PFSK-1 (cell line): ENCODE data around the gene ABCC6.

ENCODE experiments used
- FOXP2 ChIP-seq: optimal IDR thresholded peaks from 2 replicates; pipeline ENCODE3; 2011; ENCODE audit warnings: borderline replicate concordance, control low read depth, inconsistent platforms; ENCODE audit not compliant: insufficient read depth; ENCODE audit errors: extremely low read length, extremely low read depth
- SIN3A ChIP-seq: IDR thresholded peaks from 2 replicates; pipeline ENCODE4 v1.6.1; 2012; ENCODE audit warnings: mild to moderate bottlenecking, low read length, moderate library complexity, borderline replicate concordance; ENCODE audit not compliant: insufficient read depth
- TF ChIP-seq, protein P1 (sequence below), 2 experiments: IDR thresholded peaks; 2 replicates each; pipeline versions ENCODE4 v1.6.1 to v1.8.0; 2011 to 2012; ENCODE audit warnings: low read depth in 2 of 2, low read length in 2 of 2, control low read depth in 1 of 2, inconsistent platforms in 1 of 2, mild to moderate bottlenecking in 1 of 2, moderate library complexity in 1 of 2; ENCODE audit not compliant: insufficient read depth in 1 of 2

DNA sequence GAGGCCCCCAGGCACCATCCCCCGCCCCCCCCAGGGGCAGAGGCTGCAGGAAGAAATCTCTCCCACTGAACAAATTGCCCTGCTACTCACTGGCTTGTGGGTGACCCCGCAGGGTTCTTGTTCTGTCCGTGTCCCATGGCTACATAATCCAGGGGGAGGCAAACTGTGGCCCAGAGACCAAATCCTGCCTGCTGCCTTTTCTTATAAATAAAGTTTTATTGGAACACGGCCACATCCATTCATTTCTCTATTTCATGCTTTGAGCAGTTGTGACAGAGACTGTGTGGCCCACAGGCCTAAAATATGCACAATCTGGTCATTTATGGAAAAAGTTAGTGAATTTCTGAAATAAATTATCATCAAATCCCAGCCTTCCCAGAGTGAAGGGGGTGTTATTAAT, 38.2 kb downstream of the ABCC6 start:
- TF ChIP-seq FOXP2: no peak
- no peak for TF ChIP-seq SIN3A
- TF ChIP-seq, protein P1, sequence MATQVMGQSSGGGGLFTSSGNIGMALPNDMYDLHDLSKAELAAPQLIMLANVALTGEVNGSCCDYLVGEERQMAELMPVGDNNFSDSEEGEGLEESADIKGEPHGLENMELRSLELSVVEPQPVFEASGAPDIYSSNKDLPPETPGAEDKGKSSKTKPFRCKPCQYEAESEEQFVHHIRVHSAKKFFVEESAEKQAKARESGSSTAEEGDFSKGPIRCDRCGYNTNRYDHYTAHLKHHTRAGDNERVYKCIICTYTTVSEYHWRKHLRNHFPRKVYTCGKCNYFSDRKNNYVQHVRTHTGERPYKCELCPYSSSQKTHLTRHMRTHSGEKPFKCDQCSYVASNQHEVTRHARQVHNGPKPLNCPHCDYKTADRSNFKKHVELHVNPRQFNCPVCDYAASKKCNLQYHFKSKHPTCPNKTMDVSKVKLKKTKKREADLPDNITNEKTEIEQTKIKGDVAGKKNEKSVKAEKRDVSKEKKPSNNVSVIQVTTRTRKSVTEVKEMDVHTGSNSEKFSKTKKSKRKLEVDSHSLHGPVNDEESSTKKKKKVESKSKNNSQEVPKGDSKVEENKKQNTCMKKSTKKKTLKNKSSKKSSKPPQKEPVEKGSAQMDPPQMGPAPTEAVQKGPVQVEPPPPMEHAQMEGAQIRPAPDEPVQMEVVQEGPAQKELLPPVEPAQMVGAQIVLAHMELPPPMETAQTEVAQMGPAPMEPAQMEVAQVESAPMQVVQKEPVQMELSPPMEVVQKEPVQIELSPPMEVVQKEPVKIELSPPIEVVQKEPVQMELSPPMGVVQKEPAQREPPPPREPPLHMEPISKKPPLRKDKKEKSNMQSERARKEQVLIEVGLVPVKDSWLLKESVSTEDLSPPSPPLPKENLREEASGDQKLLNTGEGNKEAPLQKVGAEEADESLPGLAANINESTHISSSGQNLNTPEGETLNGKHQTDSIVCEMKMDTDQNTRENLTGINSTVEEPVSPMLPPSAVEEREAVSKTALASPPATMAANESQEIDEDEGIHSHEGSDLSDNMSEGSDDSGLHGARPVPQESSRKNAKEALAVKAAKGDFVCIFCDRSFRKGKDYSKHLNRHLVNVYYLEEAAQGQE (IDR thresholded peaks at IDR 0.05; ENCODE audit: insufficient read depth in 1 of 2, low read depth in 2 of 2, low read length in 2 of 2): no peak
